ENCODE data around the gene CPEB2. TPM values are rescaled to one million over a fixed set of nuclear protein-coding genes. Genes with fewer than 3 reads are reported as not detected.

The CPEB2 gene
- total and polyA plus RNA-seq, 9 of the 15 experiments (the other 6 are each of a cell fraction or from before 2014, with no cell fraction given) = 0.39 to 3.0 (median 1.4) TPM

GRCh38 chr4:15001869-15002658, at the start of gene CPEB2 (continued):
- TF ChIP-seq AFF4 (CRISPR knock-in tag; IDR thresholded peaks at IDR 0.05) (no peak; the same call in none of the 2 replicates), TARDBP (IDR thresholded peaks at IDR 0.05) (peak; percentile 45; the same call in 1 of the 2 replicates), MYBL2 (IDR thresholded peaks at IDR 0.05; ENCODE audit: low read depth) (no peak), MYBL2 (CRISPR knock-in tag; IDR thresholded peaks at IDR 0.05; ENCODE audit: borderline replicate concordance) (no peak), NFIC (IDR thresholded peaks at IDR 0.05) (peak; percentile 63), FOXA1 (IDR thresholded peaks at IDR 0.05; ENCODE audit: borderline replicate concordance) (no peak), ZNF76 (CRISPR knock-in tag; IDR thresholded peaks at IDR 0.05; ENCODE audit: borderline replicate concordance) (no peak), ZNF655 (CRISPR knock-in tag; IDR thresholded peaks at IDR 0.05) (no peak), GABPA (tag; conservative IDR thresholded peaks at IDR 0.05; ENCODE audit: low read depth) (peak; percentile 79), ZNF766 (CRISPR knock-in tag; conservative IDR thresholded peaks at IDR 0.05) (peak; percentile 80; the same call in 1 of the 2 replicates), RERE (CRISPR knock-in tag; IDR thresholded peaks at IDR 0.05; ENCODE audit: borderline replicate concordance) (no peak), LEF1 (IDR thresholded peaks at IDR 0.05) (no peak), NCOA6 (IDR thresholded peaks at IDR 0.05) (no peak)
